HG03432 (cell line): Measurements from ENCODE around the gene GPX3.

Experiments
- ATAC-seq: cut with Tn5 transposase; IDR thresholded peaks from one replicate; pipeline ENCODE4 v1.9.1; 2021; ENCODE audit warnings: mild to moderate bottlenecking, moderate library complexity; ENCODE audit not compliant: unreplicated experiment

The GPX3 gene

GRCh38 chr5:151012862-151013261 is 7.5 kb upstream of the GPX3 start:
- ATAC-seq = no peak

GRCh38 chr5:151014680-151015343 is 5.6 kb upstream of the GPX3 start:
- no peak for ATAC-seq

- ATAC-seq = no peak
Observed at GRCh38 chr5:151015974-151016587, 4.3 kb upstream of the GPX3 start.

- no peak for ATAC-seq
Observed at GRCh38 chr5:151016700-151017099, 3.7 kb upstream of the GPX3 start.

GRCh38 chr5:151017897-151018296 is 2.5 kb upstream of the GPX3 start:
- ATAC-seq = no peak

- ATAC-seq = no peak
Observed at GRCh38 chr5:151018846-151019245, 1.5 kb upstream of the GPX3 start.

- no peak for ATAC-seq
Observed at GRCh38 chr5:151019331-151019730, 1.1 kb upstream of the GPX3 start.

- no peak for ATAC-seq
Observed at GRCh38 chr5:151021746-151022145, 1.4 kb downstream of the GPX3 start.

- ATAC-seq = no peak
Observed at GRCh38 chr5:151022511-151023018, 2.2 kb downstream of the GPX3 start.

- ATAC-seq = no peak
Observed at GRCh38 chr5:151023047-151023615, 2.7 kb downstream of the GPX3 start.

GRCh38 chr5:151023651-151024050 is 3.3 kb downstream of the GPX3 start:
- ATAC-seq = no peak

GRCh38 chr5:151024440-151025249 is 4.3 kb downstream of the GPX3 start:
- ATAC-seq = no peak

GRCh38 chr5:151025250-151025606 is 4.8 kb downstream of the GPX3 start:
- ATAC-seq = no peak

GRCh38 chr5:151026088-151026487 is 5.7 kb downstream of the GPX3 start:
- no peak for ATAC-seq

GRCh38 chr5:151026679-151027078 is 6.3 kb downstream of the GPX3 start:
- no peak for ATAC-seq

GRCh38 chr5:151027961-151028479 is 7.6 kb downstream of the GPX3 start:
- no peak for ATAC-seq

- ATAC-seq = no peak
Observed at GRCh38 chr5:151028717-151029116, 8.3 kb downstream of the GPX3 start.

- ATAC-seq = no peak
Observed at GRCh38 chr5:151029179-151030055, 9.0 kb downstream of the GPX3 start.

GRCh38 chr5:151030056-151030336 is 9.6 kb downstream of the GPX3 start:
- ATAC-seq = no peak

- ATAC-seq = no peak
Observed at GRCh38 chr5:151030379-151030778, 10.0 kb downstream of the GPX3 start.

GRCh38 chr5:151031554-151031953 is 11.2 kb downstream of the GPX3 start:
- no peak for ATAC-seq
